Osteoblast (primary cell): ENCODE data around the gene LMNTD1. TPM values are rescaled to one million over a fixed set of nuclear protein-coding genes. Genes with fewer than 3 reads are reported as not detected.

Source experiments
- DNase-seq: peaks from one replicate; pipeline ENCODE4 v3.0.0; 2011; ENCODE audit warnings: low spot score, mixed read lengths; ENCODE audit not compliant: insufficient read length; ENCODE audit errors: missing footprints
- H2AFZ ChIP-seq: 2 replicates; pipeline ENCODE4 v1.6.0; 2011; ENCODE audit warnings: mild to moderate bottlenecking, low read length
- H3K27ac ChIP-seq: 2 replicates; pipeline ENCODE4 v1.5.1; 2011; ENCODE audit warnings: mild to moderate bottlenecking, low read depth, low read length, moderate library complexity
- H3K27me3 ChIP-seq: 2 replicates; pipeline ENCODE4 v1.6.0; 2012; ENCODE audit warnings: mild to moderate bottlenecking, control low read depth, inconsistent platforms, low read length, moderate library complexity; ENCODE audit not compliant: insufficient read depth
- H3K36me3 ChIP-seq: 2 replicates; pipeline ENCODE4 v1.5.1; 2011; ENCODE audit warnings: mild to moderate bottlenecking, low read length, control low read depth, moderate library complexity; ENCODE audit not compliant: insufficient read depth
- H3K4me1 ChIP-seq: 2 replicates; pipeline ENCODE4 v1.5.1; 2011; ENCODE audit warnings: mild to moderate bottlenecking, low read length, control low read depth, moderate library complexity; ENCODE audit not compliant: insufficient read depth
- H3K4me2 ChIP-seq: 2 replicates; pipeline ENCODE4 v1.6.0; 2011; ENCODE audit warnings: mild to moderate bottlenecking, low read length; ENCODE audit not compliant: insufficient read depth
- H3K4me3 ChIP-seq: fragments of 200-600 bp; sonication (generic); 3 replicates; pipeline ENCODE4 v1.5.1; 2012; ENCODE audit warnings: mild to moderate bottlenecking, low read length, inconsistent platforms; ENCODE audit not compliant: insufficient read depth
- H3K79me2 ChIP-seq: 2 replicates; pipeline ENCODE4 v1.6.0; 2012; ENCODE audit warnings: mild to moderate bottlenecking, low read length, control low read depth, inconsistent platforms; ENCODE audit not compliant: insufficient read depth
- H3K9me3 ChIP-seq: 2 replicates; pipeline ENCODE4 v1.5.1; 2011; ENCODE audit warnings: low read depth, low read length, control low read depth
- H4K20me1 ChIP-seq: 2 replicates; pipeline ENCODE4 v1.6.0; 2012; ENCODE audit warnings: mild to moderate bottlenecking, low read length, control low read depth; ENCODE audit not compliant: insufficient read depth
- total RNA-seq: library from RNA; depleted of rRNA; stranded (reverse); fragments of >200 nt; gene quantifications from 2 replicates; pipeline ENCODE4 v1.2.3, GENCODE V29; 2012
- TF ChIP-seq, protein P1 (sequence below): IDR thresholded peaks from 2 replicates; pipeline ENCODE4 v1.5.1; 2011; ENCODE audit warnings: mild to moderate bottlenecking, low read depth, low read length, moderate library complexity; ENCODE audit errors: extremely low read depth

The LMNTD1 gene
- total RNA-seq, 1 donor = not detected

DNA sequence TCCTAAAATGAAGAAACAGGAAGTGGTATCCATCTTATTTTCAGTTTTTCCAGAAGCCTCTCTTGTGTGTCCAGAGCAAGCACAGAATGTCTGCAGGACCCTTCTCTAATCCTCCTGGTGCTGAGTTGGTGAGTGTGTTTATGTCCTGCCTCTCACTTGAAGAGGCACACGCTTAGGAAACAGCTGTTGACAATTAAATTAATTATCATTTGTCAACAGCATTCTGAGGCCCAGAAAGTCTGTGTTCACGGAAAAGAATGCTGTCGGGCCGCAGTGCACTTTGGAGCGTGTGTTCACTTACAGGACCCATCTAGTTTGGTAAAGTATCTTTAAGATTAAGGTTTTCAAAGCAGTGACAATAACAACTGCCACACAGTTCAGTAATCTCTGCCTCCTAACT is 70.5 kb downstream of the LMNTD1 start:
- H3K4me2 ChIP-seq = no peak overlapping the region
- no peaks in the 10 kb centered on the region for H3K36me3 ChIP-seq
- H3K4me3 ChIP-seq = no peak overlapping the region
- TF ChIP-seq, protein P1, sequence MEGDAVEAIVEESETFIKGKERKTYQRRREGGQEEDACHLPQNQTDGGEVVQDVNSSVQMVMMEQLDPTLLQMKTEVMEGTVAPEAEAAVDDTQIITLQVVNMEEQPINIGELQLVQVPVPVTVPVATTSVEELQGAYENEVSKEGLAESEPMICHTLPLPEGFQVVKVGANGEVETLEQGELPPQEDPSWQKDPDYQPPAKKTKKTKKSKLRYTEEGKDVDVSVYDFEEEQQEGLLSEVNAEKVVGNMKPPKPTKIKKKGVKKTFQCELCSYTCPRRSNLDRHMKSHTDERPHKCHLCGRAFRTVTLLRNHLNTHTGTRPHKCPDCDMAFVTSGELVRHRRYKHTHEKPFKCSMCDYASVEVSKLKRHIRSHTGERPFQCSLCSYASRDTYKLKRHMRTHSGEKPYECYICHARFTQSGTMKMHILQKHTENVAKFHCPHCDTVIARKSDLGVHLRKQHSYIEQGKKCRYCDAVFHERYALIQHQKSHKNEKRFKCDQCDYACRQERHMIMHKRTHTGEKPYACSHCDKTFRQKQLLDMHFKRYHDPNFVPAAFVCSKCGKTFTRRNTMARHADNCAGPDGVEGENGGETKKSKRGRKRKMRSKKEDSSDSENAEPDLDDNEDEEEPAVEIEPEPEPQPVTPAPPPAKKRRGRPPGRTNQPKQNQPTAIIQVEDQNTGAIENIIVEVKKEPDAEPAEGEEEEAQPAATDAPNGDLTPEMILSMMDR = no peak
- H3K27me3 ChIP-seq = no peaks in the 10 kb centered on the region
- H3K4me1 ChIP-seq = no peaks in the 10 kb centered on the region
- H3K79me2 ChIP-seq = no peaks in the 10 kb centered on the region
- peak; percentile 13 for DNase-seq
- no peaks in the 10 kb centered on the region for H3K9me3 ChIP-seq
- H4K20me1 ChIP-seq = no peaks in the 10 kb centered on the region
- H3K27ac ChIP-seq = no peak overlapping the region
- peak overlapping the region; percentile 72 for H2AFZ ChIP-seq

DNA sequence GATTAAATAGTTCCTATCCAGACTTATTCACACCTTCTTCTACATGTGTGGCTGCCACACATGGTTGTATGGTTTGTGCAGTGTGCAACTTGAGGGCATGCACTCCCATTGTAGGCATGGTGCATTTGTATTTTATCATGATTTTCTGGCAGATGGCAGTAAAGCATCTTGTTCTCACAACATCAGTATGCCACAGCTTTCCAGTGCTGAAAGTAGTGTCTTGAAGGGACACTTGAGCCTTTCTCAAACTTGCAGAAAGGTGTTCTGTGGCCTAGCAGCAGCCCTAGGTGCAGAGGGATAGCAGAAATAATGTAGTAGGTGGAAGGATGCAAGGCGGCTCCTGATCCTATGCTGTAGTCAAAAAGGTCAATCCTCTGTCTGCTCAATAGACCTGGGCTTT is 72.9 kb downstream of the LMNTD1 start:
- H3K36me3 ChIP-seq = no peaks in the 10 kb centered on the region
- H3K27me3 ChIP-seq = no peaks in the 10 kb centered on the region
- H3K4me2 ChIP-seq = no peak overlapping the region
- H3K79me2 ChIP-seq = no peaks in the 10 kb centered on the region
- H4K20me1 ChIP-seq = no peaks in the 10 kb centered on the region
- no peak overlapping the region for H3K4me3 ChIP-seq
- no peak for DNase-seq
- no peaks in the 10 kb centered on the region for H3K4me1 ChIP-seq
- no peak overlapping the region for H3K27ac ChIP-seq
- H2AFZ ChIP-seq = no peak overlapping the region
- H3K9me3 ChIP-seq = no peaks in the 10 kb centered on the region
- TF ChIP-seq, protein P1 = no peak

DNA sequence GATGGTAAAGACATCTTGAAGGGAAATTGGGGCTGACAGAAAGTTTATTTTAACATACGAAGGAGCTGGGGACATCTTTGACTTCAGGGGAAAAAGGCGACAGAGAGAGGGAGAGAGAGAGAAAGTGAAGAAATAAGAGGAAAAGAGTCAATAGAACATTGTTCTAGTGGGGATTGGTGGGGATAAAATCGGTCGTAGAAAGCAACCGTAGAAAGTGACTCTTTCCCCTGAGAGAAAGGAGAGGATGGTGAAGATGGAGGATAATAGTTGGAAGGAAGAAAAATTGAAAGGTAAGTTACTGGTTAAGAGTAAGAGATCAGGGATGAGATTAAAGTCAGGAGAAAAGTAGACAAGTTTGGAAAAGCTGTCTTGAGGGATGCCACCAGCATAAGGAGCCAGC is 75.9 kb downstream of the LMNTD1 start:
- Histone ChIP-seq H3K27me3 (no peaks in the 10 kb centered on the region), H3K36me3 (no peaks in the 10 kb centered on the region), H2AFZ (no peak overlapping the region), H3K9me3 (no peaks in the 10 kb centered on the region), H3K4me3 (no peak overlapping the region), H3K27ac (no peak overlapping the region), H4K20me1 (no peaks in the 10 kb centered on the region), H3K4me1 (no peaks in the 10 kb centered on the region), H3K4me2 (no peak overlapping the region), H3K79me2 (no peaks in the 10 kb centered on the region)
- DNase-seq = no peak
- TF ChIP-seq, protein P1 = no peak

DNA sequence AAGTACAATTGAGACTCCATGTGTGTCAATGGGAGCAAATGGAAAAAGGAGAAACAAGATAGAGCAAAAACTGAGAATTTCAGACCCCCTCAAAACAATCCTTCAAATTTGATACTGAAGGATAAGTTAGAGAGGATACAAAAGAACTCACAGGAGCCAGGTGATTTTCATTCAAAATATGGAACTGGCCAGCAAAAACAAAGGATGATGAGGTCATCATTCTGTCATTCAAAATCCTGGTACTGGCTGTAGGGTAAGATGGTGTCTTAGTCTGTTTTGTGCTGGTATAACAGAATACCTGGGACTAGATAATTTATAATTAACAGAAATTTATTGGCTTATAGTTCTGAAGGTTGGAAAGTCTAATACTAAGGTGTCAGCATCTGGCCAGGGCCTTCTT is 80.6 kb downstream of the LMNTD1 start:
- no peaks in the 10 kb centered on the region for H3K79me2 ChIP-seq
- no peaks in the 10 kb centered on the region for H4K20me1 ChIP-seq
- H3K4me3 ChIP-seq = no peak overlapping the region
- no peaks in the 10 kb centered on the region for H3K9me3 ChIP-seq
- no peak overlapping the region for H3K27ac ChIP-seq
- TF ChIP-seq, protein P1 = no peak
- H3K27me3 ChIP-seq = no peaks in the 10 kb centered on the region
- no peak overlapping the region for H3K4me2 ChIP-seq
- H3K36me3 ChIP-seq = no peaks in the 10 kb centered on the region
- DNase-seq = no peak
- H3K4me1 ChIP-seq = no peaks in the 10 kb centered on the region
- no peak overlapping the region for H2AFZ ChIP-seq
